Right lobe of liver (tissue), 4 donors: ENCODE results near the gene CUL5.

Source experiments
- CTCF ChIP-seq, 4 donors: fragments of 200-600 bp in 3 of 4; fragments of 450-650 bp in 1 of 4; IDR thresholded peaks; one replicate each; pipeline versions ENCODE4 v1.5.1 to v1.8.0; 2016 to 2022; ENCODE audit warnings: antibody characterized with exemption in 4 of 4, mild to moderate bottlenecking in 2 of 4
- POLR2A ChIP-seq: fragments of 450-650 bp; IDR thresholded peaks from one replicate; pipeline ENCODE4 v1.6.1; 2017; ENCODE audit warnings: antibody characterized with exemption, mild to moderate bottlenecking
- donor health status: DM: no; HTN: no; CAD: no.
- donor health status: DM: no; HTN: no; CAD: no.
- donor health status: DM: no; HTN: yes; CAD: no.

- TF ChIP-seq CTCF (IDR thresholded peaks at IDR 0.05) (no peak), POLR2A (no peak)
Observed at GRCh38 chr11:108093128-108093904, 84.6 kb downstream of the CUL5 start.
